ENCODE data around the gene MALT1. TPM values are rescaled to one million over a fixed set of nuclear protein-coding genes. Genes with fewer than 3 reads are reported as not detected.

MALT1 gene
- total RNA-seq, 1 donor from 2014 or later, result 29.7 TPM

GRCh38 chr18:58682429-58683069 is 11.3 kb downstream of the MALT1 start:
- DNase-seq (ENCODE audit: extremely low spot score, unreplicated experiment), result no peak
- H3K4me1 Mint-ChIP-seq (ENCODE audit: unreplicated experiment), result peaks cover 12% of the 10 kb centered on the region
- no peaks in the 10 kb centered on the region for H3K9me3 Mint-ChIP-seq
- peaks cover 30% of the 10 kb centered on the region for H3K36me3 Mint-ChIP-seq
- peak overlapping the region; percentile 12 for H3K27ac Mint-ChIP-seq
- no peaks in the 10 kb centered on the region for H3K27me3 Mint-ChIP-seq
- H3K4me3 Mint-ChIP-seq, result no peak overlapping the region
- no peak for TF ChIP-seq CTCF (conservative IDR thresholded peaks at IDR 0.05)

- no peaks in the 10 kb centered on the region for H3K27me3 Mint-ChIP-seq
Measured at GRCh38 chr18:58687871-58688308, 16.6 kb downstream of the MALT1 start.

GRCh38 chr18:58690259-58690658 is 19.0 kb downstream of the MALT1 start:
- no peak overlapping the region for H3K4me3 Mint-ChIP-seq
- H3K4me1 Mint-ChIP-seq (ENCODE audit: unreplicated experiment), result no peaks in the 10 kb centered on the region
- peaks cover 36% of the 10 kb centered on the region for H3K36me3 Mint-ChIP-seq
- DNase-seq (ENCODE audit: extremely low spot score, unreplicated experiment), result no peak
- TF ChIP-seq CTCF (conservative IDR thresholded peaks at IDR 0.05), result no peak
- H3K27ac Mint-ChIP-seq, result no peak overlapping the region
- H3K27me3 Mint-ChIP-seq, result no peaks in the 10 kb centered on the region
- H3K9me3 Mint-ChIP-seq, result peaks cover 5% of the 10 kb centered on the region

More at GRCh38 chr18:58687871-58688308, 16.6 kb downstream of the MALT1 start:
- DNase-seq (ENCODE audit: extremely low spot score, unreplicated experiment), result no peak
- Mint-ChIP-seq H3K9me3 (peaks cover 5% of the 10 kb centered on the region), H3K36me3 (peaks cover 41% of the 10 kb centered on the region), H3K4me1 (ENCODE audit: unreplicated experiment) (peaks cover 6% of the 10 kb centered on the region), H3K4me3 (no peak overlapping the region), H3K27ac (no peak overlapping the region)
- TF ChIP-seq CTCF (conservative IDR thresholded peaks at IDR 0.05), result no peak

- Mint-ChIP-seq H3K4me1 (ENCODE audit: unreplicated experiment) (no peaks in the 10 kb centered on the region), H3K27ac (no peak overlapping the region), H3K4me3 (no peak overlapping the region), H3K9me3 (peaks cover 5% of the 10 kb centered on the region), H3K36me3 (peaks cover 44% of the 10 kb centered on the region), H3K27me3 (no peaks in the 10 kb centered on the region)
- DNase-seq (ENCODE audit: extremely low spot score, unreplicated experiment), result no peak
- TF ChIP-seq CTCF (conservative IDR thresholded peaks at IDR 0.05), result no peak
Measured at GRCh38 chr18:58691256-58691655, 20.0 kb downstream of the MALT1 start.

GRCh38 chr18:58692422-58693185 is 21.3 kb downstream of the MALT1 start:
- H3K27ac Mint-ChIP-seq, result no peak overlapping the region
- peaks cover 5% of the 10 kb centered on the region for H3K9me3 Mint-ChIP-seq
- no peak for DNase-seq (ENCODE audit: extremely low spot score, unreplicated experiment)
- peaks cover under 1% of the 10 kb centered on the region for H3K4me1 Mint-ChIP-seq (ENCODE audit: unreplicated experiment)
- TF ChIP-seq CTCF (conservative IDR thresholded peaks at IDR 0.05), result no peak
- no peak overlapping the region for H3K4me3 Mint-ChIP-seq
- H3K36me3 Mint-ChIP-seq, result peaks cover 43% of the 10 kb centered on the region
- H3K27me3 Mint-ChIP-seq, result no peaks in the 10 kb centered on the region

Measured in type B pancreatic cell (in vitro differentiated cells).